ENCODE results near the gene RPS29.

- TF ChIP-seq, protein P1, sequence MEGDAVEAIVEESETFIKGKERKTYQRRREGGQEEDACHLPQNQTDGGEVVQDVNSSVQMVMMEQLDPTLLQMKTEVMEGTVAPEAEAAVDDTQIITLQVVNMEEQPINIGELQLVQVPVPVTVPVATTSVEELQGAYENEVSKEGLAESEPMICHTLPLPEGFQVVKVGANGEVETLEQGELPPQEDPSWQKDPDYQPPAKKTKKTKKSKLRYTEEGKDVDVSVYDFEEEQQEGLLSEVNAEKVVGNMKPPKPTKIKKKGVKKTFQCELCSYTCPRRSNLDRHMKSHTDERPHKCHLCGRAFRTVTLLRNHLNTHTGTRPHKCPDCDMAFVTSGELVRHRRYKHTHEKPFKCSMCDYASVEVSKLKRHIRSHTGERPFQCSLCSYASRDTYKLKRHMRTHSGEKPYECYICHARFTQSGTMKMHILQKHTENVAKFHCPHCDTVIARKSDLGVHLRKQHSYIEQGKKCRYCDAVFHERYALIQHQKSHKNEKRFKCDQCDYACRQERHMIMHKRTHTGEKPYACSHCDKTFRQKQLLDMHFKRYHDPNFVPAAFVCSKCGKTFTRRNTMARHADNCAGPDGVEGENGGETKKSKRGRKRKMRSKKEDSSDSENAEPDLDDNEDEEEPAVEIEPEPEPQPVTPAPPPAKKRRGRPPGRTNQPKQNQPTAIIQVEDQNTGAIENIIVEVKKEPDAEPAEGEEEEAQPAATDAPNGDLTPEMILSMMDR (IDR thresholded peaks at IDR 0.05; ENCODE audit: poor library complexity), result no peak
- TF ChIP-seq EZH2 (IDR thresholded peaks at IDR 0.05; ENCODE audit: borderline replicate concordance), result no peak
Observed at GRCh38 chr14:49583629-49584028, 2.6 kb downstream of the RPS29 start.
